Tibial nerve (tissue), 4 donors: Measurements from ENCODE around the gene METTL16.

Source experiments
- EP300 ChIP-seq, 2 donors: sonication (generic); formaldehyde crosslinking; IDR thresholded peaks; one replicate each; pipeline ENCODE4 v1.6.1; 2017; ENCODE audit warnings: antibody characterized with exemption in 2 of 2, mild to moderate bottlenecking in 1 of 2
- POLR2A ChIP-seq, 2 donors: fragments of 450-650 bp; IDR thresholded peaks; one replicate each; pipeline ENCODE4 v1.6.1; 2017; ENCODE audit warnings: antibody characterized with exemption in 2 of 2, mild to moderate bottlenecking in 2 of 2, moderate library complexity in 2 of 2
- TF ChIP-seq, protein P1 (sequence below), 5 experiments: fragments of 200-600 bp in 3 of 5; fragments of 450-650 bp in 2 of 5; sonication (generic) in 3 of 5; IDR thresholded peaks; one replicate each; pipeline ENCODE4 v1.5.1; 2016 to 2019; ENCODE audit warnings: antibody characterized with exemption in 5 of 5, mild to moderate bottlenecking in 3 of 5, moderate library complexity in 2 of 5

- no peak for TF ChIP-seq EP300 (IDR thresholded peaks at IDR 0.05)
- TF ChIP-seq, protein P1, sequence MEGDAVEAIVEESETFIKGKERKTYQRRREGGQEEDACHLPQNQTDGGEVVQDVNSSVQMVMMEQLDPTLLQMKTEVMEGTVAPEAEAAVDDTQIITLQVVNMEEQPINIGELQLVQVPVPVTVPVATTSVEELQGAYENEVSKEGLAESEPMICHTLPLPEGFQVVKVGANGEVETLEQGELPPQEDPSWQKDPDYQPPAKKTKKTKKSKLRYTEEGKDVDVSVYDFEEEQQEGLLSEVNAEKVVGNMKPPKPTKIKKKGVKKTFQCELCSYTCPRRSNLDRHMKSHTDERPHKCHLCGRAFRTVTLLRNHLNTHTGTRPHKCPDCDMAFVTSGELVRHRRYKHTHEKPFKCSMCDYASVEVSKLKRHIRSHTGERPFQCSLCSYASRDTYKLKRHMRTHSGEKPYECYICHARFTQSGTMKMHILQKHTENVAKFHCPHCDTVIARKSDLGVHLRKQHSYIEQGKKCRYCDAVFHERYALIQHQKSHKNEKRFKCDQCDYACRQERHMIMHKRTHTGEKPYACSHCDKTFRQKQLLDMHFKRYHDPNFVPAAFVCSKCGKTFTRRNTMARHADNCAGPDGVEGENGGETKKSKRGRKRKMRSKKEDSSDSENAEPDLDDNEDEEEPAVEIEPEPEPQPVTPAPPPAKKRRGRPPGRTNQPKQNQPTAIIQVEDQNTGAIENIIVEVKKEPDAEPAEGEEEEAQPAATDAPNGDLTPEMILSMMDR (IDR thresholded peaks at IDR 0.05): no peak
- TF ChIP-seq POLR2A (IDR thresholded peaks at IDR 0.05): no peak
These were observed 3.7 kb downstream of the METTL16 start for GRCh38 chr17:2508035-2508434.
